H1 (cell line): Measurements from ENCODE around the gene PRSS12. TPM values are rescaled to one million over a fixed set of nuclear protein-coding genes. Genes with fewer than 3 reads are reported as not detected.
A peak's percentile ranks its signal among the peaks of the same experiment; 100 is the strongest.

Experiments
- CTCF ChIA-PET: fragments of 300-600 bp; sonication (Branson Sonifier 250); formaldehyde crosslinking; loops from one replicate; lab custom pipeline; 2021; ENCODE audit not compliant: partially characterized antibody; lab: Charles Lee
- POLR2A ChIA-PET: fragments of 300-600 bp; sonication (Branson Sonifier 250); formaldehyde crosslinking; loops from one replicate; lab custom pipeline; 2021; ENCODE audit warnings: inconsistent platforms; ENCODE audit not compliant: partially characterized antibody; lab: Charles Lee
- DNase-seq, 2 experiments: peaks; one replicate each; pipeline versions ENCODE4 v3.0.0 to v3.0.0-alpha.2; 2010 to 2022; ENCODE audit warnings: low spot score in 2 of 2, low read depth in 1 of 2, mixed read lengths in 1 of 2
- FAIRE-seq: peaks from 2 replicates; lab custom pipeline; 2011; peaks lifted over from hg19 to GRCh38; lab: Jason Lieb, UNC
- H2AFZ ChIP-seq: 2 replicates; pipeline ENCODE4 v1.8.1; 2012; ENCODE audit warnings: low read length, inconsistent platforms
- H2AK5ac ChIP-seq: 2 replicates; pipeline ENCODE4 v1.6.1; 2013; ENCODE audit warnings: low read depth, low read length
- H2BK120ac ChIP-seq: replicated peaks from 2 replicates; pipeline ENCODE3; 2013; ENCODE audit warnings: low read depth, low read length, inconsistent platforms
- H2BK12ac ChIP-seq: 2 replicates; pipeline ENCODE4 v1.6.1; 2013; ENCODE audit warnings: low read depth, low read length
- H2BK15ac ChIP-seq: 2 replicates; pipeline ENCODE4 v1.6.1; 2013; ENCODE audit warnings: low read length
- H2BK20ac ChIP-seq: 2 replicates; pipeline ENCODE4 v1.6.1; 2013; ENCODE audit warnings: low read length
- H2BK5ac ChIP-seq: 2 replicates; pipeline ENCODE4 v1.6.1; 2013; ENCODE audit warnings: low read depth, low read length
- H3K14ac ChIP-seq: 2 replicates; pipeline ENCODE4 v1.6.1; 2013; ENCODE audit warnings: inconsistent platforms; ENCODE audit not compliant: insufficient read length
- H3K18ac ChIP-seq: 2 replicates; pipeline ENCODE4 v1.6.1; 2013; ENCODE audit warnings: low read length; ENCODE audit errors: extremely low read depth
- H3K23ac ChIP-seq: 2 replicates; pipeline ENCODE4 v1.6.1; 2013; ENCODE audit warnings: inconsistent platforms; ENCODE audit not compliant: insufficient read length
- H3K23me2 ChIP-seq: 2 replicates; pipeline ENCODE4 v1.6.1; 2013; ENCODE audit warnings: low read depth, low read length
- H3K27ac ChIP-seq: 2 replicates; pipeline ENCODE4 v1.6.1; 2011; ENCODE audit warnings: low read depth, low read length, inconsistent platforms
- H3K27me3 ChIP-seq, 4 experiments: replicated peaks in 1 of 4; 1 replicate in 1 of 4; 2 replicates in 3 of 4; pipeline versions ENCODE4 v1.6.1 to v1.8.1; 2011 to 2013; ENCODE audit warnings: low read length in 3 of 4, mild to moderate bottlenecking in 3 of 4, inconsistent platforms in 2 of 4, mixed read lengths in 2 of 4, moderate library complexity in 1 of 4; ENCODE audit not compliant: control insufficient read depth in 3 of 4, insufficient read depth in 3 of 4; ENCODE audit errors: extremely low read depth in 1 of 4
- H3K36me3 ChIP-seq, 4 experiments: 2 replicates each; pipeline versions ENCODE4 v1.6.1 to v1.8.1; 2011 to 2013; ENCODE audit warnings: mild to moderate bottlenecking in 4 of 4, low read length in 3 of 4, moderate library complexity in 2 of 4, control low read depth in 1 of 4, inconsistent platforms in 1 of 4; ENCODE audit not compliant: insufficient read depth in 4 of 4, control insufficient read depth in 2 of 4
- H3K4ac ChIP-seq: replicated peaks from 2 replicates; pipeline ENCODE3; 2013; ENCODE audit warnings: low read length, low read depth, mixed read lengths, inconsistent platforms; ENCODE audit not compliant: insufficient read length
- H3K4me1 ChIP-seq, 4 experiments: replicated peaks in 1 of 4; 1 replicate in 1 of 4; 2 replicates in 3 of 4; pipeline versions ENCODE4 v1.6.1 to v1.8.1; 2011 to 2013; ENCODE audit warnings: low read length in 3 of 4, inconsistent platforms in 2 of 4, mixed read lengths in 1 of 4; ENCODE audit not compliant: insufficient read depth in 4 of 4, control insufficient read depth in 3 of 4
- H3K4me2 ChIP-seq, 2 experiments: 2 replicates each; pipeline versions ENCODE4 v1.6.1 to v1.8.1; 2011 to 2013; ENCODE audit warnings: low read depth in 2 of 2, low read length in 2 of 2, control low read depth in 1 of 2, inconsistent platforms in 1 of 2, mild to moderate bottlenecking in 1 of 2; ENCODE audit not compliant: insufficient read depth in 1 of 2
- H3K4me3 ChIP-seq, 4 experiments: fragments of 200-600, 300-600 bp in 1 of 4; sonication (generic), shearing (Covaris generic), sonication (Bioruptor Twin) in 1 of 4; 2 replicates each; pipeline versions ENCODE4 v1.5.1 to v1.8.1; 2011 to 2016; ENCODE audit warnings: low read length in 4 of 4, low read depth in 3 of 4, control low read depth in 2 of 4, inconsistent platforms in 2 of 4, mild to moderate bottlenecking in 2 of 4, mixed read lengths in 1 of 4, moderate library complexity in 1 of 4; ENCODE audit not compliant: insufficient read depth in 2 of 4; ENCODE audit errors: extremely low read depth in 1 of 4
- H3K56ac ChIP-seq: replicated peaks from 2 replicates; pipeline ENCODE3; 2013; ENCODE audit warnings: low read depth, mild to moderate bottlenecking, mixed read lengths, low read length, inconsistent platforms; ENCODE audit not compliant: insufficient read length
- H3K79me1 ChIP-seq: 2 replicates; pipeline ENCODE4 v1.6.1; 2013; ENCODE audit warnings: low read depth, low read length, control low read depth
- H3K79me2 ChIP-seq, 2 experiments: 2 replicates each; pipeline versions ENCODE4 v1.6.1 to v1.8.1; 2012 to 2013; ENCODE audit warnings: low read length in 2 of 2, mild to moderate bottlenecking in 2 of 2, inconsistent platforms in 1 of 2; ENCODE audit not compliant: insufficient read depth in 2 of 2, control insufficient read depth in 1 of 2
- H3K9ac ChIP-seq, 4 experiments: replicated peaks in 1 of 4; 1 replicate in 1 of 4; 2 replicates in 3 of 4; pipeline versions ENCODE4 v1.6.1 to v1.8.1; 2011 to 2013; ENCODE audit warnings: low read depth in 3 of 4, low read length in 3 of 4, control low read depth in 2 of 4, mild to moderate bottlenecking in 2 of 4, moderate library complexity in 2 of 4, inconsistent platforms in 1 of 4; ENCODE audit errors: extremely low read depth in 1 of 4
- H3K9me3 ChIP-seq, 2 experiments: 2 replicates each; pipeline versions ENCODE4 v1.6.1 to v1.8.1; 2012 to 2013; ENCODE audit warnings: mild to moderate bottlenecking in 2 of 2, moderate library complexity in 2 of 2, control low read depth in 1 of 2, inconsistent platforms in 1 of 2, low read depth in 1 of 2, low read length in 1 of 2, mixed read lengths in 1 of 2; ENCODE audit not compliant: insufficient read depth in 2 of 2
- H4K20me1 ChIP-seq, 2 experiments: replicated peaks in 1 of 2; 2 replicates each; pipeline versions ENCODE3 to v1.8.1; 2011 to 2013; ENCODE audit warnings: inconsistent platforms in 2 of 2, low read length in 2 of 2, mild to moderate bottlenecking in 1 of 2; ENCODE audit not compliant: insufficient read depth in 2 of 2, control insufficient read depth in 1 of 2
- H4K5ac ChIP-seq: 2 replicates; pipeline ENCODE4 v1.6.1; 2013; ENCODE audit warnings: low read length, low read depth, mixed read lengths, inconsistent platforms; ENCODE audit not compliant: insufficient read length
- H4K8ac ChIP-seq: 2 replicates; pipeline ENCODE4 v1.8.0; 2013; ENCODE audit warnings: mild to moderate bottlenecking, moderate library complexity, low read length, inconsistent platforms; ENCODE audit not compliant: insufficient read depth; ENCODE audit errors: extremely low read depth
- H4K91ac ChIP-seq: replicated peaks from 2 replicates; pipeline ENCODE3; 2013; ENCODE audit warnings: low read length, mixed read lengths, inconsistent platforms; ENCODE audit not compliant: insufficient read length
- MAX ChIP-seq: IDR thresholded peaks from 2 replicates; pipeline ENCODE4 v1.6.1; 2012; ENCODE audit warnings: inconsistent platforms
- RNF2 ChIP-seq: fragments of 200-900, 300-1000 bp; sonication (generic); IDR thresholded peaks from 2 replicates; pipeline ENCODE4 v1.7.1; 2016; ENCODE audit warnings: borderline replicate concordance, low read depth, mild to moderate bottlenecking, antibody characterized with exemption, low read length; ENCODE audit not compliant: poor library complexity, severe bottlenecking; ENCODE audit errors: missing control alignments
- WGBS, 2 experiments: shearing (Covaris generic) in 1 of 2; methylation state at CpG; one replicate each; pipeline versions ENCODE4 v1.1.6 to v1.1.7; 2013 to 2015; ENCODE audit warnings: low lambda C conversion rate in 2 of 2, mixed read lengths in 2 of 2, inconsistent platforms in 1 of 2, low coverage in 1 of 2, missing lambda C conversion rate in 1 of 2; ENCODE audit not compliant: insufficient replicate concordance in 2 of 2, insufficient coverage in 1 of 2, insufficient read length in 1 of 2; ENCODE audit errors: extremely low coverage in 1 of 2, missing lambda C conversion rate in 1 of 2; 5-methylcytosine and 5-hydroxymethylcytosine counted together
- polyA plus RNA-seq, 7 experiments: library from polyadenylated mRNA; depleted of rRNA in 3 of 7; stranded (reverse) in 5 of 7; unstranded in 2 of 7; fragments of >200 nt in 5 of 7; fragments of 200-250 nt in 2 of 7; gene quantifications; 1 replicate in 5 of 7; 2 replicates in 1 of 7; 4 replicates in 1 of 7; pipeline versions ENCODE4 v1.2.1 to v1.2.3, GENCODE V29; 2011 to 2013; ENCODE audit warnings: missing spikeins in 2 of 7, mixed read lengths in 2 of 7
- total RNA-seq: library from RNA; stranded (reverse); fragmentation: NEBNext Ultra II Directional; extraction: Animal tissue kit (Norgen Biotek cat#: 25700); gene quantifications from 2 replicates; pipeline ENCODE4 v1.2.1, GENCODE V29; 2021

PRSS12 gene
- total and polyA plus RNA-seq, 2 of the 8 experiments (the other 6 are each of a cell fraction or from before 2014, with no cell fraction given) = 2.6 to 9.3 TPM

- no peak overlapping the region for H2BK12ac ChIP-seq
- H3K56ac ChIP-seq = no peak overlapping the region
- H2AK5ac ChIP-seq = no peak overlapping the region
- H3K27ac ChIP-seq = no peak overlapping the region
- H3K79me2 ChIP-seq = no peaks in the 10 kb centered on the region
- no peak overlapping the region for H3K18ac ChIP-seq
- H3K4me2 ChIP-seq = no peak overlapping the region
- H4K5ac ChIP-seq = no peak overlapping the region
- H3K23ac ChIP-seq = no peak overlapping the region
- H4K8ac ChIP-seq = peak overlapping the region; percentile 79; the same call in 1 of the 2 replicates
- H2BK20ac ChIP-seq = no peak overlapping the region
- H3K4ac ChIP-seq = no peak overlapping the region
- H3K79me1 ChIP-seq = no peaks in the 10 kb centered on the region
- no peak overlapping the region for H3K14ac ChIP-seq
- FAIRE-seq (no peak), DNase-seq (no peak)
- H4K91ac ChIP-seq = no peak overlapping the region
- ChIA-PET POLR2A (interaction anchor here (1.8 kb wide), 1 partner anchor 10 kb away, joined by 5 read pairs; no protein-coding TSS in a partner anchor), CTCF (interaction anchor here (1.0 kb wide), 1 partner anchor 28 kb away, joined by 3 read pairs; no protein-coding TSS in a partner anchor)
- no peaks in the 10 kb centered on the region for H3K9me3 ChIP-seq
- no peaks in the 10 kb centered on the region for H3K23me2 ChIP-seq
- H2BK120ac ChIP-seq = no peak overlapping the region
- no peaks in the 10 kb centered on the region for H3K36me3 ChIP-seq
- no peaks in the 10 kb centered on the region for H4K20me1 ChIP-seq
- no peak overlapping the region for H2BK15ac ChIP-seq
- H3K4me1 ChIP-seq = no peaks in the 10 kb centered on the region
- no peak overlapping the region for H3K9ac ChIP-seq
- H3K27me3 ChIP-seq = no peaks in the 10 kb centered on the region
- no peak overlapping the region for H2BK5ac ChIP-seq
- H3K4me3 ChIP-seq = no peak overlapping the region
- no peak overlapping the region for H2AFZ ChIP-seq
- 96% methylated on average over 3 of the region's 3 CpGs; no CpG with 5 or more reads in 1 of the 2 experiments for WGBS, 2 experiments
- no peak for TF ChIP-seq RNF2
- no peak for TF ChIP-seq MAX
Measured at GRCh38 chr4:118331352-118331751, 21.5 kb downstream of the PRSS12 start.
